ENCODE measurements around the gene RNF39. TPM values are rescaled to one million over a fixed set of nuclear protein-coding genes. Genes with fewer than 3 reads are reported as not detected.

Gene RNF39
- total and polyA plus RNA-seq, 2 experiments from 2014 or later = 0.50 to 0.94 TPM

GRCh38 chr6:30041821-30042220 is 33.7 kb downstream of the RNF39 start (continued):
- TF ChIP-seq JUNB (IDR thresholded peaks at IDR 0.05; ENCODE audit: unreplicated experiment) (no peak), CTCF (conservative IDR thresholded peaks at IDR 0.05; ENCODE audit: low read depth in 2 of 2) (no peak), NANOG (IDR thresholded peaks at IDR 0.05; ENCODE audit: borderline replicate concordance) (no peak), EZH2phosphoT487 (IDR thresholded peaks at IDR 0.05; ENCODE audit: unreplicated experiment) (no peak), ETS1 (IDR thresholded peaks at IDR 0.05) (no peak), STAT1 (IDR thresholded peaks at IDR 0.05; ENCODE audit: unreplicated experiment) (no peak), ZNF114 (CRISPR knock-in tag; IDR thresholded peaks at IDR 0.05) (no peak), EZH2 (IDR thresholded peaks at IDR 0.05; ENCODE audit: low read depth, unreplicated experiment) (no peak)

- no peaks in the 10 kb centered on the region for H3K27me3 ChIP-seq (ENCODE audit: insufficient read depth)
- Mint-ChIP-seq H3K27me3 (ENCODE audit: insufficient read depth, low read depth, poor library complexity) (no peaks in the 10 kb centered on the region), H3K4me1 (no peaks in the 10 kb centered on the region), H3K36me3 (ENCODE audit: low read depth) (no peaks in the 10 kb centered on the region), H3K27ac (no peak overlapping the region), H3K9me3 (no peaks in the 10 kb centered on the region), H3K4me3 (no peak overlapping the region)
- DNase-seq (ENCODE audit: low spot score) (no peak), ATAC-seq (no peak)
- no peaks in the 10 kb centered on the region for H3K4me1 ChIP-seq (ENCODE audit: insufficient read depth)
- TF ChIP-seq ZNF331 (CRISPR knock-in tag; IDR thresholded peaks at IDR 0.05; ENCODE audit: low read depth) (no peak), POLR2AphosphoS5 (IDR thresholded peaks at IDR 0.05; ENCODE audit: low read depth) (no peak), JUNB (IDR thresholded peaks at IDR 0.05; ENCODE audit: unreplicated experiment) (no peak), STAT1 (IDR thresholded peaks at IDR 0.05; ENCODE audit: unreplicated experiment) (no peak), REST (IDR thresholded peaks at IDR 0.05; ENCODE audit: unreplicated experiment) (no peak), CREB1 (CRISPR knock-in tag; IDR thresholded peaks at IDR 0.05; ENCODE audit: low read depth) (no peak), EZH2phosphoT487 (IDR thresholded peaks at IDR 0.05; ENCODE audit: unreplicated experiment) (no peak)
- H3K36me3 ChIP-seq (ENCODE audit: insufficient read depth) = no peaks in the 10 kb centered on the region
- H3K9me2 ChIP-seq (ENCODE audit: insufficient read depth) = no peaks in the 10 kb centered on the region
- H3K4me3 ChIP-seq = no peak overlapping the region
- H2AFZ ChIP-seq = no peak overlapping the region
- H3K4me2 ChIP-seq = no peak overlapping the region
- H3K79me2 ChIP-seq (replicated peaks; ENCODE audit: insufficient read depth) = no peaks in the 10 kb centered on the region
- H3F3A ChIP-seq (replicated peaks; ENCODE audit: low read depth) = no peaks in the 10 kb centered on the region
- no peaks in the 10 kb centered on the region; the same call in 1 of the 2 replicates for H4K20me1 ChIP-seq (replicated peaks; ENCODE audit: insufficient read depth)
- H3K27ac ChIP-seq (ENCODE audit: low read depth) = no peak overlapping the region
Observed at GRCh38 chr6:30041221-30041620, 34.3 kb downstream of the RNF39 start.
